Choroid plexus epithelial cell (primary cell): Measurements from ENCODE around the gene FMN1.
A peak's percentile ranks its signal among the peaks of the same experiment; 100 is the strongest.

Experiments used
- DNase-seq: peaks from one replicate; pipeline ENCODE4 v3.0.0-alpha.2; 2010; ENCODE audit warnings: low read depth
- H3K4me3 ChIP-seq: 2 replicates; pipeline ENCODE4 v1.5.1; 2011; ENCODE audit warnings: low read depth, mild to moderate bottlenecking, control low read depth, low read length, moderate library complexity
- TF ChIP-seq, protein P1 (sequence below): conservative IDR thresholded peaks from 2 replicates; pipeline ENCODE4 v1.5.1; 2011; ENCODE audit warnings: low read depth, mild to moderate bottlenecking, control low read depth, inconsistent platforms, low read length, moderate library complexity

The FMN1 gene

DNA sequence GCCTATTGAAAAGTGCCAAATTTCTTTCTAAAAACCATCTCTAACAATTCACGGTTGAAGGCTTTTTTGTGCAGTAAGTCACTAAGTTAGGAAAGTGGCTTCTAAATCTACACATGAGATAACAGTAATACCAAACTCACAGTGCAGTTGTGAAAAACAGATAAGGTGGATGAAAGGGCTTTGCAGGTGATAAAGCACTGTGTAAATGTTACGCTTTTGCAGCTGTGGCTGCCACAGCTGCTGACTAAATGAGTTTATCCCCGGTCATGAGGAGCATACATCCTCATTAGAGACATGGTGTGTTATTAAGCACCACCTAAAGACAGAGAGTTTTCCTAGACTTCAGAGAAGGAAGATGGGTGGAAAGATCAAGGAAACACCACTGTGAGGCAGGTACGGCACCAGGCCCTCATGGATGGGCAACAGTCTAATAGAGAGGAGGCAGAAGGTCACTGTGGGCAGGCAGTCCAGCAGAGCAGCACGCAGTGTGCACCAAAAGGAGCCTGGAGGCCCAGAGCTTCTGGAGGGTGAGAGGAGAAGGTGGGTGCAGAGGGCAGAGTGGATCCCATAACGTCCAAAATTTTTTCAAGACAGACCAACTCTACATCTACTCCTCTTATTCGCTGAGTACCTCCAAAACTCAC is 68.5 kb downstream of the FMN1 start:
- no peak for DNase-seq
- TF ChIP-seq, protein P1, sequence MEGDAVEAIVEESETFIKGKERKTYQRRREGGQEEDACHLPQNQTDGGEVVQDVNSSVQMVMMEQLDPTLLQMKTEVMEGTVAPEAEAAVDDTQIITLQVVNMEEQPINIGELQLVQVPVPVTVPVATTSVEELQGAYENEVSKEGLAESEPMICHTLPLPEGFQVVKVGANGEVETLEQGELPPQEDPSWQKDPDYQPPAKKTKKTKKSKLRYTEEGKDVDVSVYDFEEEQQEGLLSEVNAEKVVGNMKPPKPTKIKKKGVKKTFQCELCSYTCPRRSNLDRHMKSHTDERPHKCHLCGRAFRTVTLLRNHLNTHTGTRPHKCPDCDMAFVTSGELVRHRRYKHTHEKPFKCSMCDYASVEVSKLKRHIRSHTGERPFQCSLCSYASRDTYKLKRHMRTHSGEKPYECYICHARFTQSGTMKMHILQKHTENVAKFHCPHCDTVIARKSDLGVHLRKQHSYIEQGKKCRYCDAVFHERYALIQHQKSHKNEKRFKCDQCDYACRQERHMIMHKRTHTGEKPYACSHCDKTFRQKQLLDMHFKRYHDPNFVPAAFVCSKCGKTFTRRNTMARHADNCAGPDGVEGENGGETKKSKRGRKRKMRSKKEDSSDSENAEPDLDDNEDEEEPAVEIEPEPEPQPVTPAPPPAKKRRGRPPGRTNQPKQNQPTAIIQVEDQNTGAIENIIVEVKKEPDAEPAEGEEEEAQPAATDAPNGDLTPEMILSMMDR: no peak

DNA sequence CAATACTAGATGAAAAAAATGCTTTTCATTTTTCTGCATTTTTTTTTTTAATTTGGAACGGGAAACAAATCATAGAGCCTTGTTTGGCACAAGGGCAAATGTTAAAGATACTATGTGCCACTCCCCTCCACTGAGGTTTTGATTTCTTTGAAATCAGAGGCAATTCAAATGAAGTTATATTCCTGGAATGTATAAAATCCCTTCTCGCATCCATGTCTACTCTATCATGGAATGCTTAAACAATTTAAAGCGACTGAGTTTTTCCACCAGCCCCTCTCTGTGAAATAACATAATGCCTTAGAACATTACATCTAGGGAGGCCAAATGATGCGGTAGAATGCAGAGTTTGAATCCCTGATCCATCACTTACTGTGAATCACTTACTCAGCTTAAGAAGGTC is 69.7 kb downstream of the FMN1 start:
- TF ChIP-seq, protein P1: no peak
- no peak for DNase-seq
- no peak overlapping the region for H3K4me3 ChIP-seq

More for the DNA sequence above, 68.5 kb downstream of the FMN1 start:
- no peak overlapping the region for H3K4me3 ChIP-seq

DNA sequence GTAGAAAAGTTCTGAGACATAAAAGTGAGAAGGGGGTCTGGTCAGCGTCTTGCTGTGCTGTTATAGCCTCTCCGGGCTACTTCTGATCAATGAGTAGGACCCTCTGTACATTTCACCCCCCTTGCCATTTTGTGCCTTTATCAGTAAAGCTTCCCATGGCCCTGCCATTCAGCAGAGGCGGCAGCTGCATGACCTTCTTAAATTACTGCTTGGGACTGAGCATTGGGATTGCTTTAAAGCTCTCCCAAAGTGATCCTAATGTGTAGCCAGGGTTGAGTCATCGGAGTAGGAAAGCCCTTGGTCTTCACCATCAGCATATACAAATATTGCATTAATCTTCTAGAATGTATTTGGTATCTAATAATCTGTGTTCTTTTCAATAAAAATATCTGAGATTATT is 70.2 kb downstream of the FMN1 start:
- no peak for DNase-seq
- TF ChIP-seq, protein P1: no peak
- H3K4me3 ChIP-seq: no peak overlapping the region

DNA sequence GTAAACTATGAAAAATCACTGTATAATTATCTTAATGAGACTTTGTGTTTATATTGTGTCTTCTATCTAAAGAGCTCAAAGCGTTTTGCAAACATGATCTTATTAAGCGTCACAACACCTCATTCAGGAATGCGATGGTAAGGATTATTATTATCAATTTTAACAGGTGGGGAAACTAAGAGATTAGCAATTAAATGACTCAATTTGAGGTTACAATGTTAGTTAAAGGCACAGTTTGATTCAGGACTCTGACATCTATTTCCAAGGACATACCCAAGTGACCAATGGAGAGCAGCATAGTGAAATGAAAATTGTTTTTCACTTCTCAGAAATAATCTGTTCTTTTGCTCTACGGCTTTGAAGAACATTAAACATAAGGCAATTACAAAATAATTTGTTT is 74.6 kb downstream of the FMN1 start:
- DNase-seq: no peak
- no peak overlapping the region for H3K4me3 ChIP-seq
- TF ChIP-seq, protein P1: no peak

DNA sequence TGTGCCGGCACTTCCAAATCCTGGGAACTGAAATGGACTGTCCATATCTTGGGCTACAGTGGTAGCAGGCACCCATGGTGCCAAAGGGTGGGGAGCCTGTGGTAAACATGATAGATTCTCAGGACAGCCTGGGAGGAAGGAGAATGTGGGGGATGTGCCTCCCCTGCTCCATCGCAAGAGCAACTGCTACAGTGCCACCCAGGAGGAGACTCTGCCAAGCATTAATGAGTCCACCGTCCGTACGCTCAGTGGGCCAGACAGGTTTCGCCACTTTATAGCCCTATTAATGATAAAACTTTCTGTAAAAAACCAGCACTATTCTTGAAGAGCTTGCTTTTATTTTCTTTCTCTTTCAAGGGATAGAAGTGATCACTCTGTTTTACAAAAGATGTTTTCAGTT is 75.2 kb downstream of the FMN1 start:
- H3K4me3 ChIP-seq: no peak overlapping the region
- TF ChIP-seq, protein P1: no peak
- DNase-seq: no peak

DNA sequence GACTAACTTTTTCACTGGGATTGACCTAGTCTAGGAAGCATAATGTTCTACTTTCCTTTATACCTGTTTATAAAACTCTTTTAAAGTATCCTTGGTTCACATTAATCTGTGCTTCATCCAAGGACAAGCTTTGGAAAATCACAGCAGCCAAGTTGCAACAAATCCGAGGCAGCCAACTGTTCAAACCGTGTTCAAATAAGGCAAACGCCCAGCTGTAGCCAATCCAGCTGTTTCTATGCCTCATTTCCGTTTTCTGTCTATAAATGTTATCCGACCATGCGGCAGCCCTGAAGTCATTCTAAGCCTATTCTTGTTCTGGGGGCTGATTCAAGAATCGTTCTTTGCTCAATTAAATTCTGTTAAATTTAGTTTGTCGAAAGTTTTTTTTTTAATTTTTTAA is 78.3 kb downstream of the FMN1 start:
- H3K4me3 ChIP-seq: no peak overlapping the region
- no peak for DNase-seq
- TF ChIP-seq, protein P1: no peak

DNA sequence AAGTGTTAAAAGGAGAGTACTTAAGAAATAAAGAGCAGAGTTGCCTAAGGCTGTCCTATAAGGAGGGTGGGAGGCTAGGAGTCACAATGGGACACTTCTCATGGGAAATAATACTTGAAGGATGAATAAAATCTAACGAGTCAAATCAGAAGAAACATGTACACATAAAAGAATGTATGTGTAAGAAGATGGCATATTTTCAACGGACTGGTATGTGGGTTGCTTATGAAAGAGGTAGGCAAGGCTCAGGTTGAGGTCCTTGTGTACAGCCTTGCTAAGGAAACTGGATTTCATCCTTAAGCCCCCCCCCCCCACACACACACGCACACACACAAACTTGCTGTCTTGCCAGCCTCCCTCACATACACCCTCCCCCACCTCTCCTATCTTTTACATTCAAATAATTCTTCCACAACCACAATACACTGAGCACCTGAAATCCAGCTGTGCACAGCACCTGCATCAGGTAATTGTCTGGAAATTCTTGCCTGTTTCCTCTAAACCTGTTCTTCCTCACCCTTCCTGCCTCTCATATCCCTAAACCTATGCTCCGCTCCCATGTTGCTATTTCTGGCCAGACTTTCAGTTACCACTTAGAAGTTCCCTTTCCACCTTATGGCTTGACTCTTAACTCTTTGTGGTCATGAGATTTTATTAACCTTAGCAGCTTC is 79.2 kb downstream of the FMN1 start:
- no peak overlapping the region for H3K4me3 ChIP-seq
- TF ChIP-seq, protein P1: no peak
- DNase-seq: peak; percentile 17
